HCT116 (cell line): ENCODE measurements around the gene TAF4. TPM values are rescaled to one million over a fixed set of nuclear protein-coding genes. Genes with fewer than 3 reads are reported as not detected.

Experiments
- ATAC-seq: fragments of 200-7000 bp; cut with Tn5 transposase; 2 replicates; pipeline ENCODE4 v1.9.1; 2020; ENCODE audit warnings: mild to moderate bottlenecking, moderate library complexity
- BruUV-seq: library from RNA; stranded (reverse); fragments of 400-500 nt; replicated peaks from 2 replicates; lab custom pipeline; 2021; lab: Mats Ljungman, UMichigan
- CTCF ChIA-PET: fragments of 300-600 bp; sonication (Branson Sonifier 250); formaldehyde crosslinking; loops from one replicate; lab custom pipeline; 2021; ENCODE audit warnings: antibody characterized with exemption; lab: Charles Lee
- POLR2A ChIA-PET: fragments of 300-600, 350-600 bp; sonication (Branson Sonifier 250); formaldehyde crosslinking; loops from one replicate; lab custom pipeline; 2021; ENCODE audit warnings: antibody characterized with exemption; lab: Charles Lee
- RAD21 ChIA-PET, 2 experiments: fragments of 300-600 bp; sonication (Branson Sonifier 250); formaldehyde crosslinking; loops; one replicate each; lab custom pipeline; 2023; ENCODE audit warnings: low total read pairs in 2 of 2; ENCODE audit not compliant: uncharacterized antibody in 2 of 2, unreplicated experiment in 2 of 2, low non-redundant PET in 1 of 2; lab: Charles Lee
- DNase-seq: peaks from one replicate; pipeline ENCODE4 v3.0.0-alpha.2; 2010; ENCODE audit warnings: low read depth, low spot score
- H2AFZ ChIP-seq: fragments of 200-600 bp; shearing (Covaris generic), sonication (generic); 2 replicates; pipeline ENCODE4 v1.6.1; 2017; ENCODE audit warnings: low read depth, mixed run types, mixed read lengths, antibody characterized with exemption, low read length; ENCODE audit not compliant: poor library complexity, severe bottlenecking
- H3K27ac ChIP-seq: 2 replicates; pipeline ENCODE4 v1.5.1; 2012; ENCODE audit warnings: low read depth, low read length
- H3K27me3 ChIP-seq: fragments of 200-600 bp; sonication (generic); 2 replicates; pipeline ENCODE4 v1.6.1; 2016; ENCODE audit warnings: mixed run types, low read length, mixed read lengths; ENCODE audit not compliant: insufficient read depth
- H3K36me3 ChIP-seq, 2 experiments: fragments of 200-500 bp in 1 of 2; fragments of 200-600 bp in 1 of 2; sonication (Bioruptor generic) in 1 of 2; sonication (generic) in 1 of 2; 2 replicates each; pipeline versions ENCODE4 v1.5.1 to v1.6.1; 2014 to 2016; ENCODE audit warnings: low read length in 2 of 2, inconsistent platforms in 1 of 2, mixed read lengths in 1 of 2, mixed run types in 1 of 2; ENCODE audit not compliant: insufficient read depth in 2 of 2, control insufficient read depth in 1 of 2
- H3K4me1 ChIP-seq, 2 experiments: fragments of 200-600 bp in 1 of 2; sonication (generic) in 1 of 2; 2 replicates each; pipeline versions ENCODE4 v1.5.1 to v1.6.1; 2012 to 2017; ENCODE audit warnings: low read length in 2 of 2, inconsistent platforms in 1 of 2, mild to moderate bottlenecking in 1 of 2, mixed read lengths in 1 of 2, mixed run types in 1 of 2, moderate library complexity in 1 of 2; ENCODE audit not compliant: insufficient read depth in 2 of 2, control insufficient read depth in 1 of 2
- H3K4me2 ChIP-seq: fragments of 200-600 bp; sonication (generic); 2 replicates; pipeline ENCODE4 v1.6.1; 2017; ENCODE audit warnings: mixed run types, low read length, mixed read lengths
- H3K4me3 ChIP-seq, 2 experiments: fragments of 200-600 bp in 1 of 2; sonication (generic) in 1 of 2; replicated peaks in 1 of 2; 2 replicates each; pipeline ENCODE4 v1.5.1; 2011 to 2016; ENCODE audit warnings: low read length in 2 of 2, control low read depth in 1 of 2, low read depth in 1 of 2, mild to moderate bottlenecking in 1 of 2, mixed read lengths in 1 of 2, mixed run types in 1 of 2
- H3K79me2 ChIP-seq: fragments of 200-600 bp; sonication (generic); 2 replicates; pipeline ENCODE4 v1.6.1; 2017; ENCODE audit warnings: mild to moderate bottlenecking, mixed run types, low read length, moderate library complexity, mixed read lengths; ENCODE audit not compliant: insufficient read depth
- H3K9ac ChIP-seq: fragments of 200-600 bp; sonication (generic); 2 replicates; pipeline ENCODE4 v1.6.1; 2016; ENCODE audit warnings: low read length, mixed read lengths
- H3K9me2 ChIP-seq: fragments of 200-600 bp; sonication (generic), shearing (Covaris generic); 2 replicates; pipeline ENCODE4 v1.6.1; 2017; ENCODE audit warnings: mixed run types, mild to moderate bottlenecking, moderate library complexity; ENCODE audit not compliant: insufficient read depth
- H3K9me3 ChIP-seq, 2 experiments: fragments of 200-500 bp in 1 of 2; fragments of 200-600 bp in 1 of 2; sonication (Bioruptor generic) in 1 of 2; sonication (generic) in 1 of 2; 2 replicates each; pipeline ENCODE4 v1.6.1; 2014 to 2017; ENCODE audit warnings: low read length in 2 of 2, mixed read lengths in 2 of 2, inconsistent platforms in 1 of 2, low read depth in 1 of 2, mild to moderate bottlenecking in 1 of 2, mixed run types in 1 of 2, moderate library complexity in 1 of 2; ENCODE audit not compliant: control insufficient read depth in 1 of 2, insufficient read depth in 1 of 2
- H4K20me1 ChIP-seq: fragments of 200-600 bp; sonication (generic), shearing (Covaris generic); 2 replicates; pipeline ENCODE4 v1.6.1; 2017; ENCODE audit warnings: mixed run types, mild to moderate bottlenecking, moderate library complexity; ENCODE audit not compliant: insufficient read depth
- CBX3 ChIP-seq: IDR thresholded peaks from 2 replicates; pipeline ENCODE4 v1.6.1; 2012; ENCODE audit warnings: low read depth
- CEBPB ChIP-seq: IDR thresholded peaks from 2 replicates; pipeline ENCODE4 v1.6.1; 2012; ENCODE audit warnings: low read depth
- ELF1 ChIP-seq: IDR thresholded peaks from 2 replicates; pipeline ENCODE4 v1.6.1; 2012; ENCODE audit warnings: low read depth, borderline replicate concordance
- JUND ChIP-seq: IDR thresholded peaks from 2 replicates; pipeline ENCODE4 v1.6.1; 2012
- POLR2A ChIP-seq: IDR thresholded peaks from 2 replicates; pipeline ENCODE4 v1.7.0; 2011; ENCODE audit warnings: borderline replicate concordance; ENCODE audit not compliant: insufficient read depth, insufficient read length; ENCODE audit errors: extremely low read depth
- POLR2AphosphoS5 ChIP-seq: IDR thresholded peaks from 2 replicates; pipeline ENCODE4 v1.6.1; 2011; ENCODE audit warnings: mild to moderate bottlenecking, low read depth, low read length, moderate library complexity
- SIN3A ChIP-seq: IDR thresholded peaks from 2 replicates; pipeline ENCODE4 v1.6.1; 2012; ENCODE audit warnings: low read depth
- SP1 ChIP-seq: IDR thresholded peaks from 2 replicates; pipeline ENCODE4 v1.6.1; 2012; ENCODE audit warnings: low read depth
- SRF ChIP-seq: IDR thresholded peaks from 2 replicates; pipeline ENCODE4 v1.6.1; 2012; ENCODE audit warnings: low read depth
- TCF7L2 ChIP-seq: IDR thresholded peaks from 2 replicates; pipeline ENCODE4 v1.7.0; 2011; ENCODE audit warnings: borderline replicate concordance, inconsistent platforms; ENCODE audit not compliant: insufficient read depth, insufficient read length; ENCODE audit errors: extremely low read depth
- YY1 ChIP-seq: IDR thresholded peaks from 2 replicates; pipeline ENCODE4 v1.6.1; 2011; ENCODE audit warnings: low read length, low read depth, moderate library complexity, mild to moderate bottlenecking; ENCODE audit not compliant: insufficient replicate concordance; ENCODE audit errors: extremely low read depth
- ZFX ChIP-seq: fragments of 450-650 bp; IDR thresholded peaks from 2 replicates; pipeline ENCODE4 v1.6.1; 2017
- ZNF274 ChIP-seq: fragments of 200-500 bp; sonication (Bioruptor generic); IDR thresholded peaks from 2 replicates; pipeline ENCODE4 v1.6.1; 2014; ENCODE audit warnings: mild to moderate bottlenecking, low read depth, low read length, inconsistent platforms
- intact Hi-C: fragments of 100-400 bp; cut with micrococcal nuclease; formaldehyde crosslinking; loops from 2 replicates; pipeline ENCODE4 v1.10.0; 2022
- total RNA-seq: library from RNA; stranded (reverse); gene quantifications from one replicate; pipeline ENCODE4 v1.2.1, GENCODE V29; 2021; ENCODE audit not compliant: unreplicated experiment
- TF ChIP-seq, protein P1 (sequence below): IDR thresholded peaks from 2 replicates; pipeline ENCODE4 v1.6.1; 2011; ENCODE audit warnings: mild to moderate bottlenecking, low read length, moderate library complexity; ENCODE audit not compliant: insufficient replicate concordance; ENCODE audit errors: extremely low read depth

The TAF4 gene
- total RNA-seq, 1 experiment from 2014 or later = 26.8 TPM

DNA sequence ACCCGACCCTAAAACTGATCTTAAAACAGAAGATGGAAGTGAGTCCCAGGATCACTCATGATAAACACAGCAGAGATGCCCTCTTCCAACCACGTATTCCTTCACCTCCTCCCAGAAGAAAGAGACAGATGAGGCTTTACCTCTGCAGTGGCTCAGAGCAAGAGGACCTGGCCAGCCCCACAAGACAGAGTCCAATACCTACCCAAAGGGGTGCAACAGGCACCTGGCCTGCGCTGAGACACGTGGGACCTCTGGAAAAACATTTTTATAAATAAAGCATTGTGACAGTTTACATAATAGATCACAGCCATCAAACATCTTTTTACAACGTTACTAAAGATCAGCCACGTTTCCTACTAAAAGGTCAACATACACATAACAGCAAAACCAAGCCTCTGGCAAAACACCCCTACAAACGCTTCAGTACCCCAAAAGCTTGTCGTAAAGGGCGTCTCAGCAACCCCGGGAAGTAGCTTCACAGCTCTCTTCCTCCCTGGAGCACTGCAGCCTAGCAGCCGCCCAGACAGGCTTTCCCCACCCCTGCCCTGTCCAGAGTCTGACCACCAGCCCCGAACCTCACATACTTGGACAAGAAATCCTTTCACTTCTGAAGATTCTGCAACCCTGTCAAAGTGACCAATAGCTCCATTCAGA, 2.9 kb downstream of the TAF4 start:
- no peak overlapping the region; the same call in 1 of the 2 replicates for H3K27ac ChIP-seq
- intact Hi-C loops = no loop called here
- no peak for DNase-seq
- H3K79me2 ChIP-seq = peaks cover 57% of the 10 kb centered on the region
- ATAC-seq = no peak
- RAD21 ChIA-PET = no interaction called here
- CTCF ChIA-PET = no interaction called here
- peaks cover 12 to 24% of the 10 kb centered on the region in 2 experiments for H3K4me1 ChIP-seq
- H3K4me3 ChIP-seq = no peak overlapping the region
- no peak for TF ChIP-seq ELF1
- TF ChIP-seq POLR2A = no peak
- no peak for TF ChIP-seq SIN3A
- no peak for TF ChIP-seq CEBPB
- TF ChIP-seq SRF = no peak
- no peak for TF ChIP-seq YY1
- no peak for TF ChIP-seq TCF7L2
- TF ChIP-seq POLR2AphosphoS5 = no peak
- no peak for TF ChIP-seq ZNF274
- TF ChIP-seq SP1 = no peak
- TF ChIP-seq, protein P1, sequence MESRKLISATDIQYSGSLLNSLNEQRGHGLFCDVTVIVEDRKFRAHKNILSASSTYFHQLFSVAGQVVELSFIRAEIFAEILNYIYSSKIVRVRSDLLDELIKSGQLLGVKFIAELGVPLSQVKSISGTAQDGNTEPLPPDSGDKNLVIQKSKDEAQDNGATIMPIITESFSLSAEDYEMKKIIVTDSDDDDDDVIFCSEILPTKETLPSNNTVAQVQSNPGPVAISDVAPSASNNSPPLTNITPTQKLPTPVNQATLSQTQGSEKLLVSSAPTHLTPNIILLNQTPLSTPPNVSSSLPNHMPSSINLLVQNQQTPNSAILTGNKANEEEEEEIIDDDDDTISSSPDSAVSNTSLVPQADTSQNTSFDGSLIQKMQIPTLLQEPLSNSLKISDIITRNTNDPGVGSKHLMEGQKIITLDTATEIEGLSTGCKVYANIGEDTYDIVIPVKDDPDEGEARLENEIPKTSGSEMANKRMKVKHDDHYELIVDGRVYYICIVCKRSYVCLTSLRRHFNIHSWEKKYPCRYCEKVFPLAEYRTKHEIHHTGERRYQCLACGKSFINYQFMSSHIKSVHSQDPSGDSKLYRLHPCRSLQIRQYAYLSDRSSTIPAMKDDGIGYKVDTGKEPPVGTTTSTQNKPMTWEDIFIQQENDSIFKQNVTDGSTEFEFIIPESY = no peak
- TF ChIP-seq JUND = no peak
- TF ChIP-seq CBX3 = no peak
- TF ChIP-seq ZFX = no peak
- H3K9me3 ChIP-seq = no peaks in the 10 kb centered on the region
- POLR2A ChIA-PET = no interaction called here
- H3K27me3 ChIP-seq = no peaks in the 10 kb centered on the region
- H4K20me1 ChIP-seq = no peaks in the 10 kb centered on the region; the same call in 1 of the 2 replicates
- peaks cover 0 to 9% of the 10 kb centered on the region in 2 experiments; a peak in 2 of 4 replicates for H3K36me3 ChIP-seq
- H3K9ac ChIP-seq = no peak overlapping the region
- no peak overlapping the region for H3K4me2 ChIP-seq
- no peaks in the 10 kb centered on the region for H3K9me2 ChIP-seq
- H2AFZ ChIP-seq = no peak overlapping the region
- TSS peak; percentile 72 for BruUV-seq
